Neural cell (in vitro differentiated cells): ENCODE data around the gene DNAAF5.

Source experiments
- CTCF ChIP-seq: fragments of 450-650 bp; IDR thresholded peaks from 2 replicates; pipeline ENCODE4 v1.5.1; 2014; ENCODE audit warnings: antibody characterized with exemption, mild to moderate bottlenecking, moderate library complexity; ENCODE audit not compliant: poor library complexity, severe bottlenecking
- EP300 ChIP-seq: fragments of 450-650 bp; conservative IDR thresholded peaks from 2 replicates; pipeline ENCODE4 v1.6.1; 2014; ENCODE audit warnings: antibody characterized with exemption, mild to moderate bottlenecking, moderate library complexity; ENCODE audit not compliant: poor library complexity, severe bottlenecking
- EZH2 ChIP-seq: fragments of 200-600, 300-800 bp; shearing (Covaris generic), sonication (generic); IDR thresholded peaks from 2 replicates; pipeline ENCODE4 v1.6.1; 2014; ENCODE audit warnings: antibody characterized with exemption, low read length, borderline replicate concordance, mild to moderate bottlenecking; ENCODE audit not compliant: insufficient read depth, poor library complexity, severe bottlenecking
- TAF1 ChIP-seq: IDR thresholded peaks from 2 replicates; pipeline ENCODE4 v1.6.1; 2012; ENCODE audit warnings: low read depth

- no peak for TF ChIP-seq CTCF
- no peak for TF ChIP-seq TAF1
- no peak for TF ChIP-seq EZH2
- no peak for TF ChIP-seq EP300
These were observed 6.1 kb downstream of the DNAAF5 start for GRCh38 chr7:732556-732955.
